Measurements from ENCODE around the gene ACOX3. TPM values are rescaled to one million over a fixed set of nuclear protein-coding genes. Genes with fewer than 3 reads are reported as not detected.

The ACOX3 gene
- total and polyA plus RNA-seq, 9 of the 15 experiments (the other 6 are each of a cell fraction or from before 2014, with no cell fraction given): 0.68 to 7.3 (median 3.7) TPM

GRCh38 chr4:8368998-8369397 lies 71.5 kb downstream of the ACOX3 start:
- no peaks in the 10 kb centered on the region for H4K20me1 ChIP-seq (replicated peaks; ENCODE audit: control insufficient read depth, insufficient read depth, low read length)
- peaks cover 9 to 72% of the 10 kb centered on the region in 2 experiments; a peak in 4 of 5 replicates for H3K27me3 ChIP-seq (ENCODE audit: control insufficient read depth in 2 of 2, insufficient read depth in 2 of 2, low read length in 2 of 2)
- BruUV-seq (replicated peaks): no TSS peak
- ChIA-PET POLR2A (no interaction called here), CTCF (ENCODE audit: low intra/inter-chr PET ratio) (no interaction called here)
- no peak overlapping the region for H3K4me3 ChIP-seq
- H3K36me3 ChIP-seq (ENCODE audit: control insufficient read depth, insufficient read depth, low read length): no peaks in the 10 kb centered on the region
- ATAC-seq: no peak
- no peak overlapping the region for H3K4me2 ChIP-seq (ENCODE audit: insufficient read depth, low read length)
- no peak for DNase-seq (ENCODE audit: extremely low read depth in 1 of 4, low spot score in 3 of 4)
- WGBS (ENCODE audit: insufficient coverage, low coverage, missing lambda C conversion rate): 32% methylated on average over 10 of the region's 12 CpGs
- no peaks in the 10 kb centered on the region for H3K9me1 ChIP-seq (ENCODE audit: control insufficient read depth, insufficient read depth, low read length)
- intact Hi-C loops (cut with micrococcal nuclease): no loop called here
- no peak overlapping the region for H2AFZ ChIP-seq (ENCODE audit: low read depth, low read length)
- H3K27ac ChIP-seq (ENCODE audit: extremely low read depth, low read depth, low read length): no peak overlapping the region
- no peaks in the 10 kb centered on the region for H3K9me3 ChIP-seq (replicated peaks; ENCODE audit: control insufficient read depth, insufficient read depth, low read depth, low read length)
- TF ChIP-seq DACH1 (IDR thresholded peaks at IDR 0.05; ENCODE audit: partially characterized antibody) (no peak), HDAC3 (IDR thresholded peaks at IDR 0.05; ENCODE audit: borderline replicate concordance, partially characterized antibody) (no peak), MAFK (IDR thresholded peaks at IDR 0.05; ENCODE audit: low read length) (no peak), KLF13 (tag; IDR thresholded peaks at IDR 0.05; ENCODE audit: borderline replicate concordance, low read depth) (no peak), SRSF7 (optimal IDR thresholded peaks at IDR 0.05; ENCODE audit: low read depth, low read length) (no peak), ZNF407 (IDR thresholded peaks at IDR 0.05; ENCODE audit: low read depth) (no peak), ZNF583 (CRISPR knock-in tag; IDR thresholded peaks at IDR 0.05) (no peak), MLLT1 (IDR thresholded peaks at IDR 0.05) (no peak), ZNF57 (CRISPR knock-in tag; IDR thresholded peaks at IDR 0.05) (no peak), KHSRP (IDR thresholded peaks at IDR 0.05) (no peak)
- H3K4me1 ChIP-seq (replicated peaks in 1 of 2; ENCODE audit: control insufficient read depth in 2 of 2, insufficient read depth in 2 of 2, low read length in 2 of 2): peaks cover 0 to 8% of the 10 kb centered on the region in 2 experiments; a peak in 2 of 5 replicates
- FAIRE-seq: no peak
- in situ Hi-C loops (cut with MboI): no loop called here
- no peak overlapping the region for H3K9ac ChIP-seq (ENCODE audit: insufficient read depth in 1 of 2, low read depth in 2 of 2, low read length in 2 of 2)
- no peaks in the 10 kb centered on the region for H3K79me2 ChIP-seq (ENCODE audit: control insufficient read depth, insufficient read depth, low read length)

Measured in K562 (cell line).